ENCODE data around the gene GRIN1.

DNA sequence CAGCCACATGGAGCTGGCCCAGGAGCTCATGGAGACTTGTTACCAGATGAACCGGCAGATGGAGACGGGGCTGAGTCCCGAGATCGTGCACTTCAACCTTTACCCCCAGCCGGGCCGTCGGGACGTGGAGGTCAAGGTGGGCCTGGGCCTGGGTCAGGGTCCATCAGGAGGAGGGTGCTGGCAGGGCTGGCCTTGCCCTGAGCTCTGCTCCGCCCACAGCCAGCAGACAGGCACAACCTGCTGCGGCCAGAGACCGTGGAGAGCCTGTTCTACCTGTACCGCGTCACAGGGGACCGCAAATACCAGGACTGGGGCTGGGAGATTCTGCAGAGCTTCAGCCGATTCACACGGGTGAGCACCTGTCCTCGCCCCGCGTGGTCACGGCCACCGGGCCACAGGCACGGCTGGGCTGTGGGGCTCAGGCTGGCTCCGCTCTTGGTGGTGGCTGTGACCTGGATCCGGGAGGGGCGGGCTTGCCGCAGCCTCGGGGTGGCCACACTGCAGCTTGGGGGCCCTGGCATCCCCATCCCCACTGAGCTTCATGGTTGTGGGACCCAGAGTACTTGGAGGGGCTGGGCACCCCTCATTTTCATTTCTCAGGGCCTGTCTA, 31.5 kb upstream of the GRIN1 start:
- TF ChIP-seq POLR2A (IDR thresholded peaks at IDR 0.05; ENCODE audit: low read depth, low read length) (no peak), TAF1 (IDR thresholded peaks at IDR 0.05; ENCODE audit: low read depth, low read length) (no peak), POLR2AphosphoS5 (IDR thresholded peaks at IDR 0.05; ENCODE audit: low read depth, low read length) (no peak), SPI1 (IDR thresholded peaks at IDR 0.05; ENCODE audit: low read depth, low read length) (no peak), PAX5 (IDR thresholded peaks at IDR 0.05; ENCODE audit: insufficient read depth, low read length, severe bottlenecking) (no peak)
